ENCODE results near the gene SCAI.
"Not testable (repeated sequence)": the region's sequence is repeated elsewhere in the genome, so short reads cannot be mapped to it uniquely, and the experiment has no call there.

The SCAI gene

DNA sequence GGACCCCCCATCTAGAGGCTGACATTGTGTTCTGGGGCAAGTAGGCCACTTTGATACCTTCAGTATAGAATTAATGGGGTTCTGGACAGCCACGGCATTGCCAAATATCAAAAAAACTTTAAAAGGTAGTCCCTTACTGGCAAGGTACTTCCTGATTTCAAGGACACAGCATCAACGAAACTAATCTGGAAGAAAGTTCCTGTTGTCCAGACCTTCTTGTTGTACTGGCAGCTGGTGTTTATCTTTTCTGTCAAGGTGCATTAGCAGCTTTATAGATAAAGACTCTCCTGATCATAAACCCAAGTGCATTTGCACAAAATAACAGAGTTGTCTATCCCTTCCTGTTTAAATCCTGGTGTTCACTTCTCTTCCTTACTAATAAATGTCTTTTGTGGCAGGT lies 178.7 kb downstream of the SCAI start:
- Histone ChIP-seq H3K9ac (no peak overlapping the region), H3K27ac (no peak overlapping the region), H3K27me3 (no peaks in the 10 kb centered on the region), H3K9me3 (replicated peaks in 1 of 11) (no peaks in the 10 kb centered on the region), H3K4me2 (no peak overlapping the region), H3K4me1 (peaks cover 0 to 14% (median 0%) of the 10 kb centered on the region in 10 experiments; a peak in 5 of 20 replicates), H4K20me1 (no peaks in the 10 kb centered on the region), H3K4me3 (no peak overlapping the region), H3K36me3 (peaks cover 0 to 41% (median 18%) of the 10 kb centered on the region in 11 experiments; a peak in 14 of 22 replicates)
- no peak for TF ChIP-seq Cebpa-rat (IDR thresholded peaks at IDR 0.05)

- peak overlapping the region in 1 of 11 experiments; percentile 0; a peak in 1 of 22 replicates for H3K27ac ChIP-seq
- no peak overlapping the region for H3K4me3 ChIP-seq
- H3K9me3 ChIP-seq (replicated peaks in 1 of 11) = no peaks in the 10 kb centered on the region
- H3K27me3 ChIP-seq = no peaks in the 10 kb centered on the region
- H3K36me3 ChIP-seq = peaks cover 0 to 36% (median 18%) of the 10 kb centered on the region in 11 experiments; a peak in 14 of 22 replicates
- no peaks in the 10 kb centered on the region for H4K20me1 ChIP-seq
- no peak for TF ChIP-seq Cebpa-rat (IDR thresholded peaks at IDR 0.05)
- peaks cover 0 to 10% (median 0%) of the 10 kb centered on the region in 10 experiments; a peak in 4 of 20 replicates for H3K4me1 ChIP-seq
- H3K9ac ChIP-seq = no peak overlapping the region
- H3K4me2 ChIP-seq = no peak overlapping the region
Measured at GRCh38 chr9:124964056-124964455, 179.3 kb downstream of the SCAI start.

DNA sequence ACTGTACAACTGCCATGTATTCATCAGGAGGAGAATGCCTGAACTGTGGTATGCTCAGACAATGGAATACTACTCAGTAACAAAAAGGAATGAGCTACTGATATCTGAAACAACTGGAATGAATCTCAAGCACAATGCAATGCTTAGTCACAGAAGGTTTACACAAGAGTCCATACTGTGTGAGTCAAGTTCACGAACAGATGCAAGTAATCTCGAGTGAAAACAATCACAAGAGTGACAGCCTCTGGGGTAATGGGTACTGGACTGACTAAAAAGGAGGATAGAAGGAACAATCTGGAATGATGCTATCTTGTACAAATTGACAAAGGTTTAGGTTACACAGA lies 182.9 kb downstream of the SCAI start:
- TF ChIP-seq Cebpa-rat (IDR thresholded peaks at IDR 0.05) = no peak
- Histone ChIP-seq H3K27ac (no peak overlapping the region), H3K9ac (no peak overlapping the region)

DNA sequence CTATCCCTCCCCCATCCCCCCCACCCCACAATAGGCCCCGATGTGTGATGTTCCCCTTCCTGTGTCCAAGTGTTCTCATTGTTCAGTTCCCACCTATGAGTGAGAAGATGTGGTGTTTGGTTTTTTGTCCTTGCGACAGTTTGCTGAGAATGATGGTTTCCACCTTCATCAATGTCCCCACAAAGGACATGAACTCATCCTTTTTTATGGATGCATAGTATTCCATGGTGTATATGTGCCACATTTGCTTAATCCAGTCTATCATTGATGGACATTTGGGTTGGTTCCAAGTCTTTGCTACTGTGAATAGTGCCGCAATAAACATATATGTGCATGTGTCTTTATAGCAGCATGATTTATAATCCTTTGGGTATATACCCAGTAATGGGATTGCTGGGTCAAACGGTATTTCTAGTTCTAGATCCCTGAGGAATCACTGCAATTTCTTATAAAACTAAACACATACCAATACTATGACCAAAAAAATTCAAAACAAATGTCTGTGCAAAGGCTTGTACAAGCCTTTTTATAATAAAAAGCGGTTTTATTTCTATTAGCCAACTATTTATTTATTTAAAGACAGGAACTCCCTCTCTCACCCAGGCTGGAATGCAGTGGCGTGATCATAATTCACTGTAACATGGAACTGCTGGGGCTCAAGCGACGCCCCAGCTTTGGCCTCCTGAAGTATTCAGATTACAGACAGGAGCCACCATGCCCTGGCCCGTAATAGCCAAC lies 183.5 kb downstream of the SCAI start:
- not testable (repeated sequence) for H3K27me3 ChIP-seq; H4K20me1 ChIP-seq; H3K4me3 ChIP-seq; H3K27ac ChIP-seq; H3K9me3 ChIP-seq (replicated peaks in 1 of 11); H3K4me2 ChIP-seq; H3K9ac ChIP-seq; H3K4me1 ChIP-seq
- H3K36me3 ChIP-seq = peaks cover 0 to 15% (median 0%) of the 10 kb centered on the region in 11 experiments; a peak in 5 of 22 replicates

More for the DNA sequence above, 182.9 kb downstream of the SCAI start:
- no peak overlapping the region for H3K4me3 ChIP-seq
- H4K20me1 ChIP-seq = no peaks in the 10 kb centered on the region
- no peak overlapping the region for H3K4me2 ChIP-seq
- H3K9me3 ChIP-seq (replicated peaks in 1 of 11) = no peaks in the 10 kb centered on the region
- H3K4me1 ChIP-seq = peaks cover 0 to 8% (median 0%) of the 10 kb centered on the region in 10 experiments; a peak in 1 of 20 replicates
- no peaks in the 10 kb centered on the region for H3K27me3 ChIP-seq
- peaks cover 0 to 15% (median 0%) of the 10 kb centered on the region in 11 experiments; a peak in 6 of 22 replicates for H3K36me3 ChIP-seq

- H3K4me2 ChIP-seq = no peak overlapping the region
- no peaks in the 10 kb centered on the region for H3K27me3 ChIP-seq
- TF ChIP-seq Cebpa-rat (IDR thresholded peaks at IDR 0.05) = no peak
- H3K4me1 ChIP-seq = peaks cover 9 to 13% (median 11%) of the 10 kb centered on the region in 10 experiments
- H4K20me1 ChIP-seq = no peaks in the 10 kb centered on the region
- no peak overlapping the region for H3K27ac ChIP-seq
- H3K9me3 ChIP-seq (replicated peaks in 1 of 11) = no peaks in the 10 kb centered on the region
- H3K36me3 ChIP-seq = peaks cover 0 to 16% (median 0%) of the 10 kb centered on the region in 11 experiments; a peak in 3 of 22 replicates
- no peak overlapping the region for H3K4me3 ChIP-seq
- no peak overlapping the region for H3K9ac ChIP-seq
Measured at GRCh38 chr9:124954255-124954654, 189.1 kb downstream of the SCAI start.

- no peak for TF ChIP-seq Cebpa-rat (IDR thresholded peaks at IDR 0.05)
- Histone ChIP-seq H3K9me3 (replicated peaks in 1 of 11) (no peaks in the 10 kb centered on the region), H3K4me1 (peaks cover 9 to 13% (median 11%) of the 10 kb centered on the region in 10 experiments), H3K4me2 (peak overlapping the region; percentile 6 to 57 (median 42)), H3K4me3 (no peak overlapping the region), H4K20me1 (no peaks in the 10 kb centered on the region), H3K27ac (peak overlapping the region in 6 of 11 experiments; percentile 1 to 50 (median 16); a peak in 5 of 22 replicates), H3K27me3 (no peaks in the 10 kb centered on the region), H3K36me3 (peaks cover 0 to 16% (median 0%) of the 10 kb centered on the region in 11 experiments; a peak in 3 of 22 replicates), H3K9ac (peak overlapping the region in 2 of 11 experiments; percentile 4 to 50; a peak in 1 of 22 replicates)
Measured at GRCh38 chr9:124950050-124950718, 193.1 kb downstream of the SCAI start.

- Histone ChIP-seq H3K27me3 (no peaks in the 10 kb centered on the region), H4K20me1 (no peaks in the 10 kb centered on the region), H3K4me3 (no peak overlapping the region), H3K36me3 (peaks cover 0 to 16% (median 0%) of the 10 kb centered on the region in 11 experiments; a peak in 3 of 22 replicates), H3K27ac (no peak overlapping the region), H3K9ac (no peak overlapping the region), H3K4me1 (peaks cover 9 to 13% (median 11%) of the 10 kb centered on the region in 10 experiments), H3K9me3 (replicated peaks in 1 of 11) (no peaks in the 10 kb centered on the region), H3K4me2 (no peak overlapping the region)
- no peak for TF ChIP-seq Cebpa-rat (IDR thresholded peaks at IDR 0.05)
Measured at GRCh38 chr9:124949387-124949786, 193.9 kb downstream of the SCAI start.

- peaks cover 0 to 16% (median 0%) of the 10 kb centered on the region in 11 experiments; a peak in 1 of 22 replicates for H3K36me3 ChIP-seq
- no peaks in the 10 kb centered on the region for H3K9me3 ChIP-seq (replicated peaks in 1 of 11)
- TF ChIP-seq Cebpa-rat (IDR thresholded peaks at IDR 0.05) = peak in 1 of 11 experiments; percentile 50; a peak in 1 of 22 replicates
- no peaks in the 10 kb centered on the region for H4K20me1 ChIP-seq
- H3K9ac ChIP-seq = no peak overlapping the region
- H3K4me3 ChIP-seq = no peak overlapping the region
- peaks cover 9 to 15% (median 12%) of the 10 kb centered on the region in 10 experiments for H3K4me1 ChIP-seq
- no peak overlapping the region for H3K4me2 ChIP-seq
- H3K27me3 ChIP-seq = no peaks in the 10 kb centered on the region
- H3K27ac ChIP-seq = no peak overlapping the region
Measured at GRCh38 chr9:124947727-124948391, 195.5 kb downstream of the SCAI start.

GRCh38 chr9:124946167-124946566 lies 197.2 kb downstream of the SCAI start:
- no peaks in the 10 kb centered on the region for H3K27me3 ChIP-seq
- no peak overlapping the region for H3K4me2 ChIP-seq
- no peak overlapping the region for H3K9ac ChIP-seq
- TF ChIP-seq Cebpa-rat (IDR thresholded peaks at IDR 0.05) = no peak
- peaks cover 15 to 25% (median 22%) of the 10 kb centered on the region in 10 experiments for H3K4me1 ChIP-seq
- no peak overlapping the region for H3K27ac ChIP-seq
- H4K20me1 ChIP-seq = no peaks in the 10 kb centered on the region
- H3K36me3 ChIP-seq = 0 out of 22 replicates have a peak, but pooled peaks cover 0 to 3% (median 0%) of the 10 kb centered on the region in 11 experiments
- no peak overlapping the region for H3K4me3 ChIP-seq
- no peaks in the 10 kb centered on the region for H3K9me3 ChIP-seq (replicated peaks in 1 of 11)
